AG04449 (cell line): ENCODE measurements around the gene PDGFA.

Experiments used
- CTCF ChIA-PET: fragments of 350-600 bp; formaldehyde crosslinking; extraction: SDS; loops from one replicate; lab custom pipeline; 2021; ENCODE audit warnings: antibody characterized with exemption; lab: Yijun Ruan, JAX
- POLR2A ChIA-PET: fragments of 400-600, 350-600 bp; formaldehyde crosslinking; extraction: SDS; loops from one replicate; lab custom pipeline; 2020; ENCODE audit warnings: antibody characterized with exemption, inconsistent platforms; lab: Yijun Ruan, JAX
- DNase-seq: peaks from one replicate; pipeline ENCODE4 v3.0.0-alpha.2; 2010; ENCODE audit warnings: low read depth, low spot score
- H3K4me3 ChIP-seq: 2 replicates; pipeline ENCODE4 v1.5.1; 2011; ENCODE audit warnings: low read depth, mild to moderate bottlenecking, control low read depth, low read length
- CTCF ChIP-seq: IDR thresholded peaks from one replicate; pipeline ENCODE4 v1.5.1; 2011; ENCODE audit warnings: mild to moderate bottlenecking, moderate library complexity, low read length, control low read depth, inconsistent platforms; ENCODE audit not compliant: insufficient read depth; ENCODE audit errors: missing control alignments

Gene PDGFA

GRCh38 chr7:519484-520390 lies at the start of gene PDGFA:
Gene PDGFA, minus strand, starts transcription at chr7:519846. Its CDS starts 845 bp downstream, at chr7:519001.
- no peak for DNase-seq
- ChIA-PET POLR2A (interaction anchor here (1.0 to 2.1 kb wide), 3 partner anchors 19 to 100 kb away, joined by 3 to 7 read pairs (median 3); no protein-coding TSS in a partner anchor), CTCF (interaction anchor here (0.6 to 1.4 kb wide), 4 partner anchors 18 to 189 kb away, joined by 3 to 8 read pairs (median 4); no protein-coding TSS in a partner anchor)
- peak within 1 kb of the TSS; percentile 65 for H3K4me3 ChIP-seq
- no peak for TF ChIP-seq CTCF

- CTCF ChIA-PET: no interaction called here
- no peak for TF ChIP-seq CTCF
- DNase-seq: no peak
Measured at GRCh38 chr7:568031-568951, 48.6 kb upstream of the PDGFA start.

GRCh38 chr7:567305-567883 lies 47.7 kb upstream of the PDGFA start:
- H3K4me3 ChIP-seq: no peak overlapping the region
- TF ChIP-seq CTCF: no peak
- no peak for DNase-seq
- ChIA-PET CTCF (no interaction called here), POLR2A (no interaction called here)

More at GRCh38 chr7:568031-568951, 48.6 kb upstream of the PDGFA start:
- POLR2A ChIA-PET: no interaction called here
- no peak overlapping the region for H3K4me3 ChIP-seq

GRCh38 chr7:566100-566499 lies 46.5 kb upstream of the PDGFA start:
- POLR2A ChIA-PET: no interaction called here
- TF ChIP-seq CTCF: no peak
- no peak for DNase-seq
- no peak overlapping the region for H3K4me3 ChIP-seq
- CTCF ChIA-PET: interaction anchor here (1.4 kb wide), 1 partner anchor 234 kb away, joined by 4 read pairs; no protein-coding TSS in a partner anchor

GRCh38 chr7:564176-564865 lies 44.7 kb upstream of the PDGFA start:
- no peak for DNase-seq
- POLR2A ChIA-PET: no interaction called here
- H3K4me3 ChIP-seq: no peak overlapping the region
- TF ChIP-seq CTCF: no peak
- CTCF ChIA-PET: no interaction called here
